ENCODE results near the gene RASIP1.

RASIP1 gene

DNA sequence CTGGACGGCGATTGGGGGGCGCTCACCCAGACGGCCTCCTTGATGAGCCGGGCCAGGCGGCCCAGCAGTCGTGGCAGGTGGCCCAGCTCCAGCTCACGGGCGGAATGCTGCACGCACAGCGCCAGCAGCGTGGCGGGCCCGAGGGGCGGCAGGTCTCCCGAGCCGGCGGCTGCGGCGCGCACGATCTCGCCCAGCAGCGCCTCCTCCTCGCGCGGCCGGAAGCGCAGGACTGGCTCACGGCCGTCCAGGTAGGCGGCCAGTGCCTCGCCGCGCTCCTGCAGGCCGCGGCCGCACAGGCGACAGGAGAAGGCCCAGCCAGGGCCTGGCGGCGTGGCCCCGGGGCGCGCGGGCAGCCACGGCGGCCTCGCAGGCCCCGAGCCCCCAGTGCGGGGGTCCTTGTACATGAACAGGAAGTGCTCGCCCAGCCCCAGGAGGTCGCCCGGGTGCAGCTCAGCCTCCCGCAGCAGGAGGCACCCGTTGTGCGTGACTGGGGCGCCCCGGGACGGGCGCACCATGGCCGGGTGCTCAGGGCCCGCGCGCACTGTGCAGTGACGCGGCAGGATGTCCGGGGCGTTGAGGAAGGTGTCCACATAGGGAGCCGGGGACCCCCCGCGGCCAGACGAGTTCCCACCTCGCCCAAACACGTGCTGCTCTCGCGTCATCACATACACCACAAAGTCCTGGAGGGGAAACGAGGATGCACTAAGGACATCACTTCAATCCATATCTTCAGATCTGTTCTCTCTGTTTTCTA lies 11.3 kb downstream of the RASIP1 start:
- peaks cover 0 to 3% (median 0%) of the 10 kb centered on the region in 5 experiments for H3K9me3 ChIP-seq (ENCODE audit: control extremely low read depth in 1 of 5, control insufficient read depth in 4 of 5, insufficient read depth in 2 of 5, low read depth in 1 of 5, low read length in 4 of 5)
- no peak for DNase-seq
- 92% methylated on average over 64 of the region's 77 CpGs for WGBS (ENCODE audit: insufficient coverage)
- H3K27me3 ChIP-seq (replicated peaks in 2 of 5; ENCODE audit: control insufficient read depth in 4 of 5, insufficient read depth in 5 of 5, low read length in 4 of 5) = peaks cover 0 to 3% (median 0%) of the 10 kb centered on the region in 5 experiments
- peaks cover 0 to 21% (median 13%) of the 10 kb centered on the region in 4 experiments for H3K4me1 ChIP-seq (ENCODE audit: control extremely low read depth in 1 of 4, control insufficient read depth in 4 of 4, insufficient read depth in 4 of 4, low read length in 3 of 4)
- H3K36me3 ChIP-seq (ENCODE audit: control insufficient read depth in 4 of 4, insufficient read depth in 4 of 4, low read length in 3 of 4) = no peaks in the 10 kb centered on the region
- ChIA-PET POLR2A (no interaction called here), CTCF (no interaction called here)
- H3K4me3 ChIP-seq (ENCODE audit: control insufficient read depth in 1 of 7, extremely low read depth in 1 of 7, insufficient read depth in 4 of 7, low read depth in 2 of 7, low read length in 6 of 7) = no peak overlapping the region
- H3K27ac ChIP-seq (ENCODE audit: insufficient read depth in 1 of 2, low read depth in 1 of 2, low read length in 2 of 2, poor library complexity in 1 of 2, severe bottlenecking in 2 of 2) = no peak overlapping the region

DNA sequence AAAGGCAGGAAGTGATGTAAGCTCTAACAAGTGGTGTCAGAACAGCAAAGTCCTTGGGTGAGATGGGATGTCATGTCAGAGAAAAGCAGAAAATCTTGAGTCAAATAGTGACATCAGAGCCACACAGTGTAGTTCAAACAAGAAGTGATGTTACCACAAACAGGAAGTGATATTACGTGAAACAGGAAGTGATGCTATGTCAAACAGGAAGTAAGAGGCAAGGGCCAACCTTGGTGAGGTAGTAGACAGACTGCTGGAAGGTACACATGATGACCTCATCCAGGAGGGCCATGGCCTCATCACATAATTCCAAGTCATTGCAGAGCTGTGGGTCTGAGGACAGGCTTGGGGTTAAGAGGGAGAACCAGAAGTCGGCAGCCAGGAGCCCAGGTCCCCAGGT lies 13.9 kb downstream of the RASIP1 start:
- Histone ChIP-seq H3K4me3 (ENCODE audit: control insufficient read depth in 1 of 7, extremely low read depth in 1 of 7, insufficient read depth in 4 of 7, low read depth in 2 of 7, low read length in 6 of 7) (no peak overlapping the region), H3K27ac (ENCODE audit: insufficient read depth in 1 of 2, low read depth in 1 of 2, low read length in 2 of 2, poor library complexity in 1 of 2, severe bottlenecking in 2 of 2) (no peak overlapping the region), H3K4me1 (ENCODE audit: control extremely low read depth in 1 of 4, control insufficient read depth in 4 of 4, insufficient read depth in 4 of 4, low read length in 3 of 4) (peaks cover 0 to 21% (median 15%) of the 10 kb centered on the region in 4 experiments), H3K27me3 (replicated peaks in 2 of 5; ENCODE audit: control insufficient read depth in 4 of 5, insufficient read depth in 5 of 5, low read length in 4 of 5) (no peaks in the 10 kb centered on the region), H3K36me3 (ENCODE audit: control insufficient read depth in 4 of 4, insufficient read depth in 4 of 4, low read length in 3 of 4) (no peaks in the 10 kb centered on the region), H3K9me3 (ENCODE audit: control extremely low read depth in 1 of 5, control insufficient read depth in 4 of 5, insufficient read depth in 2 of 5, low read depth in 1 of 5, low read length in 4 of 5) (peaks cover 0 to 3% (median 0%) of the 10 kb centered on the region in 5 experiments)
- CTCF ChIA-PET = interaction anchor here (0.9 to 3.4 kb wide), 4 partner anchors 10 to 51 kb away, joined by 4 to 17 read pairs (median 12); partner anchors contain the start of gene RASIP1
- POLR2A ChIA-PET = no interaction called here
- 50% methylated on average over 2 of the region's 2 CpGs for WGBS (ENCODE audit: insufficient coverage)
- peak; percentile 87 to 94 (median 91) for DNase-seq

DNA sequence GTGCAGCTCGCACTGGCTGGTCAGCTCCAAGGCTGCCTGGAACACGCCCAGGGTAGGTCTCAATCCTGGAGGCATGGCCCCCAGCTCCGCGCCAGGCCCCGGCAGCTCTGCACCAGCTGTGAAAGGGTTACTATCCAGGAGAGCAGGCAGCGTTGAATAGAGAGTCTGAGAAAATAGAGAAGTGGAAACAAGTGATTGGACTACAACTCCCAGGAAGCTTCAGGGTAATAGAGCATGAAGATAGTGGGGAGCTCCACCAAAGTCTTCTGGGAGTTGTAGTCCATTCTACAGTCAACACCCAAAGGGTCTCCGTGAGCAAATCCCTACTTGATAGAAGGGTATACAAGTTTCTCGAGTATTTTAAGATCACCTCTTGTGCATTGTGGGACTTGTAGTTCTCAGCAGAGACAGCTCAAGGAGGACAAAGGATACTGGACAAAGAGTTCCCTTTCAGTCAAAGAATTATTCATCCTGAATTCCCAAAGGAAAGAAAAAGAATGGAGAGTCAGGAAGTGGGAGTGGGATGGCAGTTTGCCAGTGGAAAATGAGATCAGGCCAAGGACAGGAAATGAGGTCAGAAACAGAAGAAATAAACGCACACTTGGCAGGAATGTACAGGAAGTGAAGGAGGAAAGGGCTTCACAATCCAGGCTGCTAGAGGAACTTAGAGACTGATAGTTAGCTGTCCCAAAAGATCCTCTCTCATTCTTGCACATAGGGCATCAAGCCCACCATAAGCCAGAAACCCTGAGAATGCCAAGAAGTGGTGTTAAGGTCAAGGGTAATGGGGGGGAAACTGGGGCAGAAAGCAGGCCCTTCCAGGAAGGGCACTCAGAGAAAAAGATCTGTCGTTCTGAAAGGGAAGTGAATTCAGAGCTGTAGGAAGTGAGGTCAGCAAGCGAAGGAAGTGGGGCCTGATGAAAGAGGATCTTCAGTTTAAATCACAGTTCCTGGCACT lies 15.3 kb downstream of the RASIP1 start:
- H3K36me3 ChIP-seq (ENCODE audit: control insufficient read depth in 4 of 4, insufficient read depth in 4 of 4, low read length in 3 of 4) = no peaks in the 10 kb centered on the region
- H3K4me1 ChIP-seq (ENCODE audit: control extremely low read depth in 1 of 4, control insufficient read depth in 4 of 4, insufficient read depth in 4 of 4, low read length in 3 of 4) = peaks cover 0 to 28% (median 18%) of the 10 kb centered on the region in 4 experiments
- peak; percentile 93 to 97 (median 96) for DNase-seq
- H3K9me3 ChIP-seq (ENCODE audit: control extremely low read depth in 1 of 5, control insufficient read depth in 4 of 5, insufficient read depth in 2 of 5, low read depth in 1 of 5, low read length in 4 of 5) = peaks cover 0 to 3% (median 0%) of the 10 kb centered on the region in 5 experiments
- POLR2A ChIA-PET = interaction anchor here (0.6 to 1.4 kb wide), 4 partner anchors 11 to 404 kb away, joined by 3 to 6 read pairs (median 4); no protein-coding TSS in a partner anchor
- peak overlapping the region in 1 of 2 experiments; percentile 73 for H3K27ac ChIP-seq (ENCODE audit: insufficient read depth in 1 of 2, low read depth in 1 of 2, low read length in 2 of 2, poor library complexity in 1 of 2, severe bottlenecking in 2 of 2)
- WGBS (ENCODE audit: insufficient coverage) = 30% methylated on average over 4 of the region's 11 CpGs
- H3K4me3 ChIP-seq (ENCODE audit: control insufficient read depth in 1 of 7, extremely low read depth in 1 of 7, insufficient read depth in 4 of 7, low read depth in 2 of 7, low read length in 6 of 7) = peak overlapping the region in 3 of 7 experiments; percentile 14 to 38 (median 19)
- CTCF ChIA-PET = interaction anchor here (0.6 to 3.4 kb wide), 8 partner anchors 9 to 118 kb away, joined by 3 to 17 read pairs (median 4); partner anchors contain the start of gene RASIP1
- H3K27me3 ChIP-seq (replicated peaks in 2 of 5; ENCODE audit: control insufficient read depth in 4 of 5, insufficient read depth in 5 of 5, low read length in 4 of 5) = no peaks in the 10 kb centered on the region

DNA sequence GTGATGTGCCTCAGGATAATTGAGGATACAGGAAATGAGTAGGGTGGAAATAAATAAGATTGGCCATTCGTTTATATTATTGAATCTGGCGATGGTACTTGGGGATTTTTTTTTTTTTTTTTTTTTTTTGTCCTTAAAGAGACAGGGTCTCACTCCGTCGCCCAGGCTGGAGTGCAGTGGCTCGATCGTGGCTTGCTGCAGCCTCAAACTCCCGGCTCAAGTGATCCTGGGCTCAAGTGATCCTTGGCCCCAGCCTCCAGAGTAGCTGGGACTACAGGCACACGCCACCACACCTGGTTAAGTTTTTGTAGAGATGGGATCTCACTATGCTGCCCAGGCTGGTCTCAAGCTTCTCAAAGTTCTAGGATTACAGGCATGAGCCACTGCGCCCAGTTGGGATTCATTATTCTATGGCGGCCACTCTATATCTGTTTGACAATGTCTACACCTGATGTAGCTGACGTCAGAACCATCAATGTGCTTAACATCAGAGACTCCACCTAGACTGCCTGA lies 18.2 kb downstream of the RASIP1 start:
- ChIA-PET CTCF (no interaction called here), POLR2A (no interaction called here)
- no peaks in the 10 kb centered on the region for H3K9me3 ChIP-seq (ENCODE audit: control extremely low read depth in 1 of 5, control insufficient read depth in 4 of 5, insufficient read depth in 2 of 5, low read depth in 1 of 5, low read length in 4 of 5)
- 89% methylated on average over 10 of the region's 11 CpGs for WGBS (ENCODE audit: insufficient coverage)
- no peak for DNase-seq
- H3K4me3 ChIP-seq (ENCODE audit: control insufficient read depth in 1 of 7, extremely low read depth in 1 of 7, insufficient read depth in 4 of 7, low read depth in 2 of 7, low read length in 6 of 7) = no peak overlapping the region
- no peaks in the 10 kb centered on the region for H3K36me3 ChIP-seq (ENCODE audit: control insufficient read depth in 4 of 4, insufficient read depth in 4 of 4, low read length in 3 of 4)
- H3K27ac ChIP-seq (ENCODE audit: insufficient read depth in 1 of 2, low read depth in 1 of 2, low read length in 2 of 2, poor library complexity in 1 of 2, severe bottlenecking in 2 of 2) = no peak overlapping the region
- no peaks in the 10 kb centered on the region for H3K27me3 ChIP-seq (replicated peaks in 2 of 5; ENCODE audit: control insufficient read depth in 4 of 5, insufficient read depth in 5 of 5, low read length in 4 of 5)
- H3K4me1 ChIP-seq (ENCODE audit: control extremely low read depth in 1 of 4, control insufficient read depth in 4 of 4, insufficient read depth in 4 of 4, low read length in 3 of 4) = peaks cover 0 to 28% (median 18%) of the 10 kb centered on the region in 4 experiments

DNA sequence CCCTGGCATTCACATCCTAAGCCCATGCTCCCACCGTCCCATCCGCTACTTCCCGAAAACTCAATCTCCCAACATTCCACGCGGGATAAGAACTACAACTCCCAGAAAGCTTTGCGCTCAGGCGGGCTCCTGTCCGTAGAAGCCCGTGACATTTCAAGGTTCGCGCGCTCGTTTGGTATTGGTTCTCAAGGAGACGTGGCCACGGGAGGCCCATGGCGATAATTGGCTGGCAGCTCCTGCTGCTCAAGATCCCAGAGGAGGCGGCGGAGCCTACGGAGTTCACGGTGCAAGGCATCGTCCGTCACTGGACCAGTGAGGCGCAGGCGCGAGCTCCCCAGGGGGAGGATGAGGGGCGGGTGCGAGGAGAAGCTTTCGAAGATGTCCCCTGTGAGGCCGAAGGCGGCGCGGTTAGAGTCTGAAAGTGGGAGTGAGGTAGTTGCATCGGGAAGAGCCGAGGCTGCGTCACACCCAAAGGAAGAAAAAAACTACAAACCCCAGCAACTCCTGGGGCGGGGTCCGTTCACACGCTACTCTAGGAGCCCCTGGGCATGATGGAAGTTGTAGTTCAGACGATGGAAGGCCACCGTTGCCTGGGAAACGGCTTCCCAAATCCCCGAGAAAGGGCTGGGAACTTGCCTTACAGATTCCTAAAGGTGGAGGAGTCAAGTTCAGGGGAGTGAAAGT lies 19.7 kb downstream of the RASIP1 start:
- Histone ChIP-seq H3K4me1 (ENCODE audit: control extremely low read depth in 1 of 4, control insufficient read depth in 4 of 4, insufficient read depth in 4 of 4, low read length in 3 of 4) (peaks cover 0 to 18% (median 10%) of the 10 kb centered on the region in 4 experiments), H3K4me3 (ENCODE audit: control insufficient read depth in 1 of 7, extremely low read depth in 1 of 7, insufficient read depth in 4 of 7, low read depth in 2 of 7, low read length in 6 of 7) (peak overlapping the region; percentile 50 to 87 (median 73)), H3K9me3 (ENCODE audit: control extremely low read depth in 1 of 5, control insufficient read depth in 4 of 5, insufficient read depth in 2 of 5, low read depth in 1 of 5, low read length in 4 of 5) (no peaks in the 10 kb centered on the region), H3K27ac (ENCODE audit: insufficient read depth in 1 of 2, low read depth in 1 of 2, low read length in 2 of 2, poor library complexity in 1 of 2, severe bottlenecking in 2 of 2) (peak overlapping the region; percentile 50 to 78), H3K27me3 (replicated peaks in 2 of 5; ENCODE audit: control insufficient read depth in 4 of 5, insufficient read depth in 5 of 5, low read length in 4 of 5) (no peaks in the 10 kb centered on the region), H3K36me3 (ENCODE audit: control insufficient read depth in 4 of 4, insufficient read depth in 4 of 4, low read length in 3 of 4) (no peaks in the 10 kb centered on the region)
- peak; percentile 96 to 98 (median 97) for DNase-seq
- 6% methylated on average over 28 of the region's 42 CpGs for WGBS (ENCODE audit: insufficient coverage)
- ChIA-PET POLR2A (interaction anchor here (0.7 to 0.9 kb wide), 2 partner anchors 18 to 20 kb away, joined by 3 read pairs; no protein-coding TSS in a partner anchor), CTCF (interaction anchor here (0.8 kb wide), 1 partner anchor 67 kb away, joined by 3 read pairs; no protein-coding TSS in a partner anchor)

DNA sequence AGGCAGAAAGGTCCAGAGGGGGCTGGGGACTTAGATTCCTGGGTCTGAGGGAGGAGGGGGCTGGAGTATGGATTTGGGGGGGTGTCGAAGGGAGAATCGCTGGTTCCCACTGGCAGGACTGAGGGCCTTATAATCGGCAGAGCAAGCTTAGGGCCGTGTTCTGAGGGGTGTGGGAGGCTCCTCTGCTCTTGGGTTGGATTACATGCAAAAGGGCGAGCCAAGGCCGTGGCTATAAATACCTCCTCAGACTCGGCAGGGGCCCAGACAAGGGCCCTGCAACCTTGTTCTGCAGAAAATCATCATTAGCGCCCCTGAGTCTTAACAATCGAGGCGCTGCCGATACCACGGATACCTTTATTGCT lies 20.2 kb downstream of the RASIP1 start:
- 52% methylated on average over 11 of the region's 12 CpGs for WGBS (ENCODE audit: insufficient coverage)
- POLR2A ChIA-PET = interaction anchor here (0.7 to 0.9 kb wide), 2 partner anchors 19 to 21 kb away, joined by 3 read pairs; no protein-coding TSS in a partner anchor
- Histone ChIP-seq H3K4me3 (ENCODE audit: control insufficient read depth in 1 of 7, extremely low read depth in 1 of 7, insufficient read depth in 4 of 7, low read depth in 2 of 7, low read length in 6 of 7) (peak overlapping the region in 6 of 7 experiments; percentile 70 to 87 (median 75)), H3K27me3 (replicated peaks in 2 of 5; ENCODE audit: control insufficient read depth in 4 of 5, insufficient read depth in 5 of 5, low read length in 4 of 5) (no peaks in the 10 kb centered on the region), H3K4me1 (ENCODE audit: control extremely low read depth in 1 of 4, control insufficient read depth in 4 of 4, insufficient read depth in 4 of 4, low read length in 3 of 4) (peaks cover 0 to 14% (median 8%) of the 10 kb centered on the region in 4 experiments), H3K27ac (ENCODE audit: insufficient read depth in 1 of 2, low read depth in 1 of 2, low read length in 2 of 2, poor library complexity in 1 of 2, severe bottlenecking in 2 of 2) (no peak overlapping the region), H3K36me3 (ENCODE audit: control insufficient read depth in 4 of 4, insufficient read depth in 4 of 4, low read length in 3 of 4) (no peaks in the 10 kb centered on the region), H3K9me3 (ENCODE audit: control extremely low read depth in 1 of 5, control insufficient read depth in 4 of 5, insufficient read depth in 2 of 5, low read depth in 1 of 5, low read length in 4 of 5) (no peaks in the 10 kb centered on the region)
- DNase-seq = no peak
- CTCF ChIA-PET = interaction anchor here (0.8 kb wide), 1 partner anchor 68 kb away, joined by 3 read pairs; no protein-coding TSS in a partner anchor

Measured in common myeloid progenitor, CD34-positive (primary cell).